Stimulated activated CD4-positive, alpha-beta T cell treated with anti-CD3 and anti-CD28 coated beads, Interleukin-4, amount 100 ng/mL, for 1 hour (primary cell): ENCODE measurements around the gene TMEM150B.

Experiments used
- DNase-seq: peaks from one replicate; pipeline ENCODE4 v3.0.0-alpha.2; 2020

TMEM150B gene

DNA sequence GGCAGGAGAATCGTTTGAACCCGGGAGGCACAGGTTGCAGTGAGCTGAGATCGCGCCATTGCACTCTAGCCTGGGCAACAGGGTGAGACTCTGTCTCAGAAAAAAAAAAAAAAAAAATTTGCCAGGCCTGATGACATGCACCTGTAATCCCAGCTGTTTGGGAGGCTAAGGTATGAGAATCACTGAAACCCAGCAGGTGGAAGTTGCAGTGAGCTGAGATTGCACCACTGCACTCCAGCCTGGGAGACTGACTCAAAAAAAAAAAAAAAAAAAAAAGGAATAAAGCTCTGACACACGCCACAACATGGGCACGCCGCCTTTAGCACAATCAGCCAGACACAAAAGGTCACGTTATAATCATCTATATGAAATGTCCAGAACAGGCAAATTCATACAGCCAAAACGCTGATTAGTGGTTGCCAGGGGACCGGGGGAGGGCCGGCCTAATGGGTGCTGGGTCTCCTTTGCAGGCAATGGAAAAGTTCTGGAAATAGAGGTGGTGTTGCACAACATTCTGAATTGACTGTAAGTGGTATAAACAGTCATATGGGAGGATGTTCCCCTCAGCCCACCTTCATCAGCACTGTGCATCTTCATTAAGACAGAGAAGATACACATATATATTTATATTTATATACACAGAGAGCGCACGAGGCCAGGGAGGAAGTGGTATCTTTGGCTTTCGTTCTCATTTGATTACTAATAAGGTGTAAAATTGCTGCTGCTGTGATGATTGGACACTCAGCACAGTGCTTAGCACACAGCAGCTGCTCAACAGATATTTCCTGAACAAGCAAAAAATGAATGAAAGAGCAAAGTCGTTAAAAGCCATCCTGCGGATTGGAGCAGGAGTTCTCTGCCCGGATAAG, 49.1 kb downstream of the TMEM150B start:
- no peak for DNase-seq

DNA sequence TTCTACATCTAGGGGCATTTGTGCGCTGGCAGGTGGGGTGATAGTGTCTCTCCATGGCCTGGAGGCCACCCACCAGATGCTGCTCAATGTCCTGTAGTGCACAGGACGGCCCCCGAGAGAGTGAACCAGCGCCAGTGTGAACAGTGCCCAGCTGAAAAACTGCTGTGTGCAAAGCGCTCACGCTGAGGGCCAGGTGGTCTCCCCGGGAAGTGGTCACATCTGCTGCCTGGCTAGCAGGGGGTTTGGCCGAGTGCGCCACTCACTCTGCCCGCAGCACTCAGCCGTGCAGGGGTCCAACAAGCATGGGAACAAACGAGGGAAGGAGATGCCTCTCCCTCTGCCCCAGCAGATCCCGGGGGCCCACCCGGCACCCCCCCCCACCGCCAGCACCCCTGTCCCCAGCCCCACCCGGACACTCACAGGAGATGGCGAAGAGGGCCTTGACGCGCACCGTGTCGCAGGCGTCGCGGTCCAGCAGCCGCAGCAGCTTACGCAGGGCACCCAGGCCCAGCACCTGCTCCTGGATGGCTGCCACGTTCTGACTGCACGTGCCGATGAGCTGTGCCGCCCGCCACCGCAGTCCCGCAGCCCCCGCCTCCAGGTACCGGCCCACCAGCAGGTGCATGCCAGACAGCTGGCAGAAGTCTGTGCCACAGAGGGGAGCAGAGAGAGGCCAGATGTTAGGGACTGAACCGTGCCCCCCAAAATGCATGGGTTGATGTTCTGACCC, 51.0 kb downstream of the TMEM150B start:
- no peak for DNase-seq

DNA sequence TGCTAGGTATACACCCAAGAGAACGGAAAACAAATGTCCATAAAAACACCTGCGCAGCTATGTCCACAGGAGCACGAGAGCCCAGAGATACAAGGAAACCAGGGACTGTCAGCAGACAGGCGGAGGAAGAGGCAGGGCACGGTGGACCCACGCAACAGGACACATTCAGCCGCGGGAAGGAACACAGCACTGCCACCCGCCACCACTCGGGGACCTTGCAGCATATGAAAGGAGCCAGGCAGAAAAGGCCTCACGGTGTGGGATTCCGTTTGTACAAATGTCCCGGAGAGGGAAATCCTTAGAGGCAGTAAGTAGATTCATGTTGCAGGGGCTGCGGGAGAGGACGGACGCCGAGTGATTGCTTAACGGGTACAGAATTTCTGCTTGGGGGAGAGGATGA, 53.0 kb downstream of the TMEM150B start:
- DNase-seq, result no peak

DNA sequence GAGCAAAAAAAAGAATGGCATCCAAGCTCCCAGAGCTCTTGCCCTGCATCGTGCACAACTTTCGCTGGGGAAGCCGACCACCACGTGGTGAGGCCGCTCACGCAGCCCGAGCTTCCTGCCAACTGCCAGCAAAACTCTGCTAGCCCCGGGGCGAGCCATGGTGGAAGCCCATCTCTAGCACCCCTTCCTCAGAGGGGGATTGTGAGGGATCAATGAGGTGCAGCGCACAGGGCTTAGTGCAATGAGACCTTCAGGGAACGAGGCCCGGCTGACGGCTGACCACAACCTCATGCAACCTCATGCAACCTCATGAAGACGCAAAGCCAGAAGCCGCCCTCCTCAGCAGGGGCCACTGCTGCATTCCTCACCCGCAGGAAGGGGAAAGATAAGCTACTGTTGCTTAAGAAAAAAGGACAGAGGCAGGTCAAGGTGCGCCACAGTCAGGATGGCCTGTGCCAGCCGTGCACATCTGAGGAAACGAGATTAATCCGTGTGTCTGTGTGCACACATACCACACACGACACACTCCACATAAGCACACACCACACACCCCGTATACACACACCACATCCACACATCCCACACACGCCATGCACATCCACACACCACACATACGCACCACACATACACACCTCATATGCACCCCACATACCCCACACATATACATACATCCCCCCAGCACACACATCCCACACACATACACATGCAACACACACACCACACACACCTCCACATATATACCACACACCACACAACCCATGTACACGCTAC, 54.8 kb downstream of the TMEM150B start:
- no peak for DNase-seq

DNA sequence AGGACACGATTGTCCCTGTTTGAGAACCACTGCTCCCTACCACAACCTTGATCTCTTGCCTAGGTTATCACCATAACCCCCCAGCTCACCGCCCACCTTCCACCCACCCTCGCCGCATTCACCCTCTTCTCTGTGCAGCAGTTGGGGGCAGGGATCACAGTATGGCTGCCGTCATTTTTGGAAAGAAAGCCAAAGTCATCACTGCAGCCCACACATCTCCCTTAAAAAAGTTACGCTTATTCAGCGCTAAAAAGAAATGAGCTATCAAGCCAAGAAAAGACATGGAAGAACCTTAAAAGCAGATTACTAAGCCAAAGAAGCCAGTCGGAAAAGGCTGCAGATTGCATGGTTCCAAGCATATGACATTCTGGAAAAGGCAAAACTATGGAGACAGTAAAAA, 55.8 kb downstream of the TMEM150B start:
- DNase-seq, result no peak

DNA sequence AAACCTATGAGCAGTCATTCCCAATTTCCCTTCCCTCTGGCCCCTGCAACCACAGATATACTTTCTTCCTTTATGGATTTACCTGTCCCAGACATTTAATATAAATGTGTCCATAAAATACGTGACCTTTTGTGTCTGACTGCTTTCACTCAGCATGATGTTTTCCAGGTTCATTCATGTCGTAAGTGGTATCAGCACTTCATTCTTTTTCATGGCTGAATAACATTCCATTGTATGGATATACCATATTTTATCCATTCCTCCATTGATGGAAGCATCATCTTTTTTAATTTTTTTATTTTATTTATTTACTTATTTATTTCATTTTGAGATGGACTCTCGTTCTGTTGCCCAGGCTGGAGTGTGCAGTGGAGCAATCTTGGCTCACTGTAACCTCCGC, 58.3 kb downstream of the TMEM150B start:
- no peak for DNase-seq

DNA sequence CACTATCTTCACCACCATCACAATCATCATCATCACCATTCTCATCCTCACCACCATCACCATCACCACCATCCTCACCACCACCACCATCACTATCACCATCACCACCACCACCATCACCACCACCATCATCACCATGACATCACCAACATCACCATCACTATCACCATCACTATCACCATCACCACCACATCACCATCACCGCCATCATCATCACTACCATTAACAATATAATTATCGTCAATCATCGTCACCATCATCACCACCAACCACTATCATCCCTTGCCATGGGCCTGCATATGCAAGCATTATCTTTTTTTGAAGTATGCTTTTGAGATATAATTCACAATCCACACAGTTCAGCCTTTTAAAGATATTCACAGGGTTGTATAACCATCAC, 58.7 kb downstream of the TMEM150B start:
- no peak for DNase-seq

DNA sequence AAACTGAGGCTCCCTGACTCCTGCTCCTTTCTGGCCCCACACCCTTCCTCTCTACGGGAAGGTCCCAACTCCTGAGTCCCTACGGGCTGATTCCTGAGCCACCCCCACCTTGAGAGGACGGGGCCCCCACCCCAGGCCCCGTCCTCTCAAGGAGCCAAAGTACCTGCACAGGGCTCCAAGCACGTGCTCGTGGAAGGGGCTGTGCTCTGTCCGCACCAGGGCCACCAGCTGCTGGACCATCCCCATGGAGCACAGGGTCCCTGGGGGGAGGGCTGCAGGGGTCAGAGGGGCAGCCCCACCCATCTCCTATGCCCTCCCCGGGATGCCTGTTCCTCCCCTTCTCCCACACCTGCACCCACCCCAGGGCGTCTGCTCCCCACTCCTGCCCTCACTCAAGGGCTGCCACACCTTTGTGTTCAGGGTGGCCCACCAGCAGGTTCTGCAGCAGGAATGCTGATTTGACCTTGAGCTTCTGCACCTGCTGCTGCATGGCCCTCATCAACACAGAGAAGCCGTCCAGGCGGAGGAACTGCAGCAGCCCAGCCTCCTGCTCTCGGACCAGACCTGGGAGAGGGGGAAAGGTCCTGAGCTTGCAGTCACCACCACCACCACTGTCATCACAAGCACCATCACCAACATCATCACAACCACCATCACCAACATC, 59.3 kb downstream of the TMEM150B start:
- DNase-seq, result no peak

DNA sequence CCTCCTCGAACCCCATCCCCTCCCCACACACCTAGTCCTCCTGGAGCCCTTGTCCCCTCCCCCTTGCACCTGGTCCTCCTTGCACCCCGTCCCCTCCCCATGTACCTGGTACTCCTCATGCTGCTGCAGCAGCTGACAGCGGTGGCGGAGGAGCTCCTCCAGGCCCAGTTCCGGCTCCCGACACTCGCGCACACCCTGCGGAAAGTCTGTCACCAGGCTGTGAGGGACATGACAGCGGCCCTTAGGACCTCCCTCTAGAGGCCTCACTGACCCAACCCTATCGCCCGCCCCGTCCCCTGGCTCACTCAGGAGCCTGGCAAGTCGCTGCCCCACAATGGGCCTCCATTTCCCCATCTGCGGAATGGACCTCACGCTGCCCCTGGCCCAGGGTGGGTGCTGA, 60.0 kb downstream of the TMEM150B start:
- no peak for DNase-seq

DNA sequence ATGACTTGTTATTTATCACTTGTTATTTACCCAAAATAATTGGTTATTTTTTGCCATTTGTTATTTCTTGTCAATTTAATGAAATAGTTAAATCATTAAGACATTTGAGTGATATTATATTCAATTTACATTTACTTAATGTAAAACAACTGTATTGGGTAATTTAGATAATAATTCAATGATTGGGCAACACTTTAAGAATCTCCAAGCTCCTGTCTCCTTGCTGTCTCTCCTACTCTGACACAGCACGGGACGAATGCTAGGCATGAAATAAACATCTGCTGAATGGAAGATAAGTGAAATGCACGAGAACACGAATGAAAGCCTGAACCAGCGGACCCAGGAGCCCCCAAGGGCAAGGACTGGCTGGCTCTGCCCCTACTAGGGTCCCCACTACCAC, 60.6 kb downstream of the TMEM150B start:
- DNase-seq, result no peak
